Activated CD4-positive, alpha-beta T cell treated with anti-CD3 and anti-CD28 coated beads, Interleukin-2, amount 10 ng/mL, durations not matched to agents 24 days and 14 days (primary cell): ENCODE data around the gene NKAIN2. TPM values are rescaled to one million over a fixed set of nuclear protein-coding genes. Genes with fewer than 3 reads are reported as not detected.

Experiments
- DNase-seq: peaks from one replicate; pipeline ENCODE4 v3.0.0; 2022
- H3K27ac Mint-ChIP-seq: one replicate; pipeline ENCODE4 v1.8.0; 2022; ENCODE audit warnings: mild to moderate bottlenecking, mixed read lengths
- H3K27me3 Mint-ChIP-seq: one replicate; pipeline ENCODE4 v1.8.0; 2022; ENCODE audit warnings: mixed read lengths
- H3K36me3 Mint-ChIP-seq: one replicate; pipeline ENCODE4 v1.8.0; 2022; ENCODE audit warnings: low read depth, mild to moderate bottlenecking, mixed read lengths
- H3K4me1 Mint-ChIP-seq: one replicate; pipeline ENCODE4 v1.8.0; 2021; ENCODE audit warnings: mixed read lengths
- H3K4me3 Mint-ChIP-seq: one replicate; pipeline ENCODE4 v1.8.0; 2022; ENCODE audit warnings: mild to moderate bottlenecking, moderate library complexity, mixed read lengths
- H3K9me3 Mint-ChIP-seq: one replicate; pipeline ENCODE4 v1.8.0; 2021; ENCODE audit warnings: mixed read lengths
- intact Hi-C: fragments of 100-400 bp; cut with micrococcal nuclease; formaldehyde crosslinking; loops from one replicate; pipeline ENCODE4 v1.15.1; 2023
- total RNA-seq: library from RNA; stranded (reverse); gene quantifications from 2 replicates; pipeline ENCODE4 v1.2.3, GENCODE V29; 2022

NKAIN2 gene
- total RNA-seq, 1 donor from 2014 or later = not detected

DNA sequence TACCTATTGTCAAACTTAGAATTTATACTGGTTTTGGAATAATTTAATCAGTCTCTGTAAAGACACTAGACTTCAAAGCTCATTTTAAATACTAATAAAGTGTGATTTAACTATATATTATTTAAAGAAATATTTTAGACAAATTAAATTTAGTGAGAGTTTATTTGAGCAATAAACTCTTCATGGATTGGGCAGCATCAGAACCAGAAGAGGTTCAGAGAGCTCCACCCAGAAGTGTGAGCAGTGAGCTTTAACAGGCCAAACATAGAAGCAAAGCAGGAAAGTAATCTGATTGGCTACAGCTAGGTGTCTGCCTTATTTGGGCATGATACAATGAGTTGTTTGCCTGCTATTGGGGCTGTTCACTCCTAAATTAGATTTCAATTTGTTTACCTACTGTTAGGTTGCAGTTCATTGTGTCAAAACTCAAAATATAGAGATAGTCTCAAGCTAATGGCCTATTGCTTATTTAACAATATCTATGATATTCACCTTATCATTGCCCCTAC, 803.5 kb downstream of the NKAIN2 start:
- Mint-ChIP-seq H3K36me3 (no peaks in the 10 kb centered on the region), H3K27me3 (no peaks in the 10 kb centered on the region), H3K9me3 (no peaks in the 10 kb centered on the region), H3K27ac (no peak overlapping the region), H3K4me1 (no peaks in the 10 kb centered on the region), H3K4me3 (no peak overlapping the region)
- no peak for DNase-seq
- intact Hi-C loops = no loop called here

DNA sequence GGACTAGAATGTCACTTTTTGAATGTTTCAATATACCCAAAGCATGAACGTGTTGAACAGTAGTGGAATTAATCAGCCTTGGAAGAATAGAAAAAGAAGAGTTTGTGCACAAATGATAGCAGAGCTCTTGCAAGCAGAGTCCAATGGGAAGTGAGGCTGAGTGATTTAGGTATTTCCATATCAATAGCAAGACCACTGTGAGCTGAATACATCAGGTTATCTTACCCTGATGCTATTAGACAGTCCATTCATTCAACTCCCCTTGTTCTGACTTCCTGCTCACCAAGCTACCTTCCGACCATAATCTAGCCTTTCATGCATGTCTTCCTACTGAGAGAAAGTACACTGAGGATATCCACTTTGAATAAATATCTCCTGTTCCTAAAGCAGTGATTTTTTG, 809.4 kb downstream of the NKAIN2 start:
- Mint-ChIP-seq H3K27ac (no peak overlapping the region), H3K36me3 (no peaks in the 10 kb centered on the region), H3K4me3 (no peak overlapping the region), H3K27me3 (no peaks in the 10 kb centered on the region), H3K4me1 (no peaks in the 10 kb centered on the region), H3K9me3 (no peaks in the 10 kb centered on the region)
- intact Hi-C loops = no loop called here
- no peak for DNase-seq

DNA sequence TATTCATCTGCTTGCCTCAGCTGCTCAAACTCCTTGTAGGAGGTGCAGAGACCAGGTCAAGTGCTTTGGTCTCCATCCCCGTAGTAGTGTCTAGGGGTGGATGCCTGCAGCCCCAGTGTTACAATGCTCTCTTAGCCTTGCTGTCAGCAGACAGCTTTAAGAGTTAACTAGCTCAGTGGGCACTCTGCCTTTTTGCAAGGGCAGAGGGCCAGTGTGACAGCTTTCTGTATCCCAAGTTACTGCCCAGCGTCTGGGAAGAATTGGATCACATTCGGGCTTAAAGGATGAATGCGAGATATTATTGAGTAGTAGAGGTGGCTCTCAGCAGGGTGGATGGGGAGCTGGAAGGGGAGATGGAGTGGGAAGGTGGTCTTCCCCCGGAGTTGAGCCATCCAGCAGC, 818.7 kb downstream of the NKAIN2 start:
- Mint-ChIP-seq H3K9me3 (no peaks in the 10 kb centered on the region), H3K27me3 (no peaks in the 10 kb centered on the region), H3K4me1 (no peaks in the 10 kb centered on the region), H3K36me3 (no peaks in the 10 kb centered on the region), H3K27ac (no peak overlapping the region), H3K4me3 (no peak overlapping the region)
- intact Hi-C loops = no loop called here
- DNase-seq = no peak

DNA sequence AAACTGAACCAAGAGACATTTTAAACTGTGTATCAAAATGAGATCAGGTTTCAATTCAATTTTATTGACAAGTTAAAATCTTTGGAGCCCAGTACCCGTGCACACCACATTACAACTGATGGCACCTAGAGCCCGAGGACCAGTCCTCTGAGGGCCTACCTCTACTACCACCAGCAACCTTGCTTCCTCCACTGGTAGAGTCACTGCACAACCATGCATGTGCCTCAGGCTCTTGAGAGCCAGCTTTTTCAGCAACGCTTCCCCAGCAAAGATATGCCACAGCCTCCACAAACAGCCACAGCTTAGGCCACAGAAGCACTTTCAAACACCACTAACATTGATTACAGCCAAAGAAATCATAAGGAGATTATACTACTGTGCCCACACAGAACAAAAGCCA, 830.0 kb downstream of the NKAIN2 start:
- no peak overlapping the region for H3K27ac Mint-ChIP-seq
- intact Hi-C loops = no loop called here
- no peak overlapping the region for H3K4me3 Mint-ChIP-seq
- no peaks in the 10 kb centered on the region for H3K9me3 Mint-ChIP-seq
- no peak for DNase-seq
- no peaks in the 10 kb centered on the region for H3K27me3 Mint-ChIP-seq
- no peaks in the 10 kb centered on the region for H3K36me3 Mint-ChIP-seq
- no peaks in the 10 kb centered on the region for H3K4me1 Mint-ChIP-seq

DNA sequence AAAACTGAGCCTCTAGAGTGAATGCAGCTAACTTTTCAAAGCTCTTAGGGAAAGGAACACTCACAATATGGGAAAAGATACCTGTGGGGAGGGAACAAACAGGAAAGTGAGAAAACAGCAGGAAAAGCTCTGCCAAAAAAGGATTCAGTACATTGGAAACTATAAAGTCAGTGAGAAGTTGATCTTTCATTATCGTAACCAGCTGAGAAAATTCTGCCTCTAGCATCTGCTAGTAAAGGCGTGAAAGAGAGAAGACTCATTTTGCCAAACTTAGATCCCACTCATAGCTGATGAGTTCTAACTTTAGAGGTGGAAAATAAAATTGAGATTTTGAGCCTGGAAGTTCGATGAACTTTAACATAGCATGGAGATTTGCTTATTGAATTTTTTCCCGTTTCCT, 836.8 kb downstream of the NKAIN2 start:
- H3K4me1 Mint-ChIP-seq = no peaks in the 10 kb centered on the region
- no peaks in the 10 kb centered on the region for H3K27me3 Mint-ChIP-seq
- intact Hi-C loops = no loop called here
- H3K9me3 Mint-ChIP-seq = no peaks in the 10 kb centered on the region
- no peak overlapping the region for H3K4me3 Mint-ChIP-seq
- H3K27ac Mint-ChIP-seq = no peak overlapping the region
- no peak for DNase-seq
- H3K36me3 Mint-ChIP-seq = no peaks in the 10 kb centered on the region

DNA sequence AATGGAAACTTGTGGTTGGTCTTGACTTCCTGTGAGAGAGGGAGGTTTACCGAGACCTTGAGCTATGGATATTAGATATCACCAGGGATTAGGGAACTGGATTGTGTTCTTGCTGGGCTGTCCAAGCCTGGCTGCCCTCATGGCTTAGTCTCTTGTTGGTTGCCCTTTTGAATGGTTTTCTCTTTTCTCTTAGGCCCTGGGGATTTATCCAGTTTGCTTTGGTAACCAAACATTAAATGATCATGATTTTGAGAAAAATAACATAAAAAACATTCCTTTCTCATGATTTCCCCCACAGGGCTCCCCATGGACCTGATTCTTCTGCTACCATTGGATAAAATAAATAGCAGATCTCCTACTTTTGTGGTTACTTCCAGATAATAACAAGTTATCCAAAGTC, 852.2 kb downstream of the NKAIN2 start:
- no peak for DNase-seq
- Mint-ChIP-seq H3K36me3 (no peaks in the 10 kb centered on the region), H3K4me1 (no peaks in the 10 kb centered on the region), H3K27ac (no peak overlapping the region), H3K4me3 (no peak overlapping the region), H3K27me3 (no peaks in the 10 kb centered on the region), H3K9me3 (no peaks in the 10 kb centered on the region)
- intact Hi-C loops = no loop called here

DNA sequence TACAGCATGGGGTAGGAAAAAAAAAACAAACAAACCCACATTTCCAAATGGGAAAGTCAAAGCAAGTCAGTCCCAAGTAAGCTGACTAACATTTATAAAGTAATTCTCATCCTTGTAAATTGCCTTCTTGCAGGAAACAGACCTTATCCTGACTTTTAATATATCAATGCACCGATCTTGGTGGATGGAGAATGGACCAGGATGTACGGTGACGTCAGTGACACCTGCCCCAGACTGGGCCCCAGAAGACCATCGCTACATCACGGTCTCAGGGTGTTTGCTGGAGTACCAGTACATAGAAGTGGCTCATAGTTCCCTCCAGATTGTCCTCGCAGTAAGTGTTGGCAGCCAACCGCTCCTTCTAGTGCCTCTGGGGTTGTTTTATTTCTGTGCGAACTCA, 854.4 kb downstream of the NKAIN2 start:
- Mint-ChIP-seq H3K9me3 (no peaks in the 10 kb centered on the region), H3K27me3 (no peaks in the 10 kb centered on the region), H3K36me3 (no peaks in the 10 kb centered on the region), H3K4me3 (no peak overlapping the region), H3K27ac (no peak overlapping the region), H3K4me1 (no peaks in the 10 kb centered on the region)
- intact Hi-C loops = no loop called here
- no peak for DNase-seq

DNA sequence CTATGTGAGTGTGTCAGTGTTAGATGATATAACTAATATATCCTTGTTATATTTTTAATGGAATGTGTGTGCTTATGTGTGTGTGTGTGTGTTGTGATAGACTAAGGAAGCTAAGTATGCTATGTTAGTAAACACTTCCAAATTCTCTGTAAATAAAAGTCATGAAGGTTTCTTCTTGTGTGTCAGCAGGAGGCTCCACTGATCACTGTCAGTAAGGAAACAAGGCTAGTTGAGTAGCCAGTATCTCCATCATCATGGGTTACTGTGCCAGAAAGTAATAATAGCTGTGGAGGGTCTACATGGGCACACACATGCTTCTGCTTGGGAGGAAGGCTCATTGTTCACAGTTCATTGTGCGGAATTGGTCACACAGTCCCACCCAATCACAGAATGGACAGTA, 855.8 kb downstream of the NKAIN2 start:
- H3K27me3 Mint-ChIP-seq = no peaks in the 10 kb centered on the region
- H3K4me3 Mint-ChIP-seq = no peak overlapping the region
- intact Hi-C loops = no loop called here
- H3K9me3 Mint-ChIP-seq = no peaks in the 10 kb centered on the region
- DNase-seq = no peak
- no peak overlapping the region for H3K27ac Mint-ChIP-seq
- H3K4me1 Mint-ChIP-seq = no peaks in the 10 kb centered on the region
- no peaks in the 10 kb centered on the region for H3K36me3 Mint-ChIP-seq

DNA sequence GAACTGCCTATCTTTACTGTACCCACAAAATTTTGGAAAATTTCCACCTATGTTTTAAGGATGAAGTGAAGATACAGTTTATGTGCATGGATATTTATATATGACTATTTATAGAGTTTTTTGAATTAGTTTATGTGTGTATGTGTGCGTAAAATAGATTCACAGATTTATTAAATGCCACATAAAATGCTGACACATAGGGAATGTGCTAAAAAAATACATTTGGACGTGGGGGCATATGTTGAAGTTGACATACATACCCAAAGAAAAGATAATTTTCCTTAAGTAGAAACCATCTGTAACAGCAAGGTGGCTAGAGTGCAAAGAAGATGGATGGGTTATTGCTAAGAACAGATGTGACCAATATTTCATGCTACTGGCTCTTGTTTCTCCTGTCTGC, 856.5 kb downstream of the NKAIN2 start:
- intact Hi-C loops = no loop called here
- no peak overlapping the region for H3K27ac Mint-ChIP-seq
- no peaks in the 10 kb centered on the region for H3K27me3 Mint-ChIP-seq
- DNase-seq = no peak
- no peak overlapping the region for H3K4me3 Mint-ChIP-seq
- H3K9me3 Mint-ChIP-seq = no peaks in the 10 kb centered on the region
- no peaks in the 10 kb centered on the region for H3K4me1 Mint-ChIP-seq
- H3K36me3 Mint-ChIP-seq = no peaks in the 10 kb centered on the region

DNA sequence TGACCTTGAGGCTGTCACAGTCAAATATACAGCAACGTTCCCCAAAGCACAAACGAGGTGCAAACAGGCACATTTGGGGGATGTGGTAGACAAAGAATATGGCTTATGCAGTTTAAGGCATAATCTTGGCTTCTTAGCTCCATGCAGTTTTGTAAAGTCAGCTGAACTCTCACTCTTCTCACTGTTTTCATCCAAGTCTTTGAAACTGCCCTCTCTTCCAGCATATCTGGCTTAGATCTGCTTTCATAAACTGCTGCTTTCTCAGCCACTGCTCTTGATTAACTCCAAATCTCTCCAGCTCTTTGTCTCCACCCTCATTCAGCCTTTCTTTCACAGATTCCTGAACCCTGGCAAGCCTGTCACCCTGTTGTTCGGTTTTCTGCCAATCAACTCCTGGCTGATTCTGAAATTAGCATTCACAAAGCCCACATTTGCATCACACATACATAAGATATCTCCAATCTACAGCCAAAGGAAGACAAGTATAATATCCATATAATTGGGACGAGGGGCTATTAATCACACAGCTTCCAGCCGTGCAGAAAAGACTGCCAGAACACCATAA, 857.5 kb downstream of the NKAIN2 start:
- H3K27me3 Mint-ChIP-seq = no peaks in the 10 kb centered on the region
- no peaks in the 10 kb centered on the region for H3K9me3 Mint-ChIP-seq
- H3K4me1 Mint-ChIP-seq = no peaks in the 10 kb centered on the region
- no peaks in the 10 kb centered on the region for H3K36me3 Mint-ChIP-seq
- intact Hi-C loops = no loop called here
- no peak overlapping the region for H3K27ac Mint-ChIP-seq
- H3K4me3 Mint-ChIP-seq = no peak overlapping the region
- no peak for DNase-seq

DNA sequence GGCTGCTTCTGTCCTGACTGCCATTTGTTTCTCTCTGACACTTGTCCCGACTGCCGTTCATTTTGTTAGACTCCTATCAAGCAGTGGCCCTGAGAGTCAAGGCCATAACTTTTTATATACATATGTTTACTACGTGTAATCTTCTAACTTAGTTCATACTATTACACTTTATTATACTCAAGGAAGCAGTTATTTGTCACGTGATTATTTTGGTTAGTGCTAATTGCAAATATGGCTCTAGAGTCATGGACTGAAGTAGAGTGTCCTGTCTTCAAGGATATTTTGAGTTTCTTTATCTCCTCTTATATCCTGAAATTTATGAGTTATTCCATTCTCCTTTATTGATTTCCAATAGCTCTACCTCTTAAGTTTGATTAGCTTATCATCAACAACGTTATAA, 864.4 kb downstream of the NKAIN2 start:
- H3K27ac Mint-ChIP-seq = no peak overlapping the region
- H3K4me3 Mint-ChIP-seq = no peak overlapping the region
- intact Hi-C loops = no loop called here
- DNase-seq = no peak
- no peaks in the 10 kb centered on the region for H3K4me1 Mint-ChIP-seq
- no peaks in the 10 kb centered on the region for H3K27me3 Mint-ChIP-seq
- H3K36me3 Mint-ChIP-seq = no peaks in the 10 kb centered on the region
- no peaks in the 10 kb centered on the region for H3K9me3 Mint-ChIP-seq

DNA sequence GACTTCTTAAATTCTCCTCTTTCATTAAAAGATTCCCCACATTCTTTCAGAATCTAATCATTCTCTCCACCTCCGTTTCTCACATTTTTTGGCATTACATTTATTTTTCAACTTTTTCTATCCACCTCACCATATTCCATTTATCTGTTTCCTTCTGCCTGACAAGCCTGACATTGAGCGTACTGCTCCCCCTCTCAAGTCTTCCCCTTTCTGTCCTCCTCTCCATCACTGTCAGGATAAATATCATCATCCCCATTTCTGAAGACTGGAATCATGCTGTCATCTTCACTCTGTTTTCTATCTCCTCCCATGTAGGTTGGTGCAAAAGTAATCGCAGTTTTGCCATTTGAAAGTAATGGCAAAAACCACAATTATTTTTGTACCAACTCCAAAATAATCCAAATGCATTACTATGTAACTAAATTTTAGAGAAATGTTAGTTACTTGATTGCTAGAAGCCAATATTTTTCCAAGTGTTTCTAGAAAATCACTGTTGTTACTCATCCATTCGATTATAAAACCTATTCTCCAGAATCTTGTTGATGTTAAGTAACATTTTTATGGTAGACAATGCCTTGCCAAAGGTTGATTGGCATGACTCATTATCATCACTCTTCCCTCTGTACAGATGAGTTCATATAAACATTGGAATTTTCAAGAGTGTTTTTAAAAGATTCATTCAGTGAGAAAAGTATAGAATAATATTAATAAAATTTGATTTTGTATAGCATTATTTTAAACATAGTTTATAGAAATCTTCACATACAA, 866.2 kb downstream of the NKAIN2 start:
- no peaks in the 10 kb centered on the region for H3K9me3 Mint-ChIP-seq
- H3K4me3 Mint-ChIP-seq = no peak overlapping the region
- no peak for DNase-seq
- H3K4me1 Mint-ChIP-seq = no peaks in the 10 kb centered on the region
- no peaks in the 10 kb centered on the region for H3K27me3 Mint-ChIP-seq
- H3K27ac Mint-ChIP-seq = no peak overlapping the region
- intact Hi-C loops = no loop called here
- no peaks in the 10 kb centered on the region for H3K36me3 Mint-ChIP-seq

DNA sequence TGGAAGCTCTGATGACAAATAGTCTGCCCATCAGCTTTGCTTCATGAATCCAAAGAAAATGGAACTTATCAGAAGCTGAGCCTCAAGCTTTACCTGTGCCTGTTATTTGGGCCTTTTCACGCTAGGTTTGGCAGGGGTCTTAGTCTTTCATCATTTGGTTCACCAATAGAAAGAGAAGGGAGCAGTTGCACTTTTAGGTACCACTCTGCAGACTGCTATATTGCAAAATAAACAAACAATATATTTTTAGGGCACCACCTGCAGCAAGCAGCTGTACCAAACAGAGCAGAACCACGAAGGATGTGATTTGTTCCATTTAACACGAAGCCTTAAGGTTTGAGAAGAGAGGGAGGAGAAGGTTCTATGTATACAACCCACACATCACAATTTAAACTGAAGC, 867.1 kb downstream of the NKAIN2 start:
- H3K4me1 Mint-ChIP-seq = no peaks in the 10 kb centered on the region
- H3K4me3 Mint-ChIP-seq = no peak overlapping the region
- H3K27me3 Mint-ChIP-seq = no peaks in the 10 kb centered on the region
- DNase-seq = no peak
- H3K36me3 Mint-ChIP-seq = no peaks in the 10 kb centered on the region
- H3K9me3 Mint-ChIP-seq = peaks cover 1% of the 10 kb centered on the region
- no peak overlapping the region for H3K27ac Mint-ChIP-seq
- intact Hi-C loops = no loop called here

DNA sequence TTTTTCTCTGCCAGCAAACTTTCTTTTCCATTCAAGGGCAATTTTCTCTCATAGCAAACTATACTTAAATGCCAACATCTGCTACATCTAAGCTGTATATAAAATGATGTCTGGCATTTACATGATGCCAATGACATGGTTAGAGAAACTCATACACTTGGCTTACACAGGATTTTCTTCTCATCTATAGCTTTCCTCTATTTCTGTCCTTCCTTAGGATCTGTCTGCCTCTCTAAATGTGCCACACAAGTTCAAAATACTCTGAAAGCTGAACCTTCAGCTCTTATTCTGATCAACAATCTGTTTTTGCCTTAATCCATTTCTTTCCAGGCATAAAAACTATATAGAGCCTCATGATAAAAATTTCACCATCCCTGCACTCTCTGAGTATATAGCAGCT, 867.7 kb downstream of the NKAIN2 start:
- Mint-ChIP-seq H3K27ac (no peak overlapping the region), H3K36me3 (no peaks in the 10 kb centered on the region), H3K27me3 (no peaks in the 10 kb centered on the region), H3K4me1 (no peaks in the 10 kb centered on the region), H3K9me3 (peaks cover 5% of the 10 kb centered on the region), H3K4me3 (no peak overlapping the region)
- DNase-seq = no peak
- intact Hi-C loops = no loop called here

DNA sequence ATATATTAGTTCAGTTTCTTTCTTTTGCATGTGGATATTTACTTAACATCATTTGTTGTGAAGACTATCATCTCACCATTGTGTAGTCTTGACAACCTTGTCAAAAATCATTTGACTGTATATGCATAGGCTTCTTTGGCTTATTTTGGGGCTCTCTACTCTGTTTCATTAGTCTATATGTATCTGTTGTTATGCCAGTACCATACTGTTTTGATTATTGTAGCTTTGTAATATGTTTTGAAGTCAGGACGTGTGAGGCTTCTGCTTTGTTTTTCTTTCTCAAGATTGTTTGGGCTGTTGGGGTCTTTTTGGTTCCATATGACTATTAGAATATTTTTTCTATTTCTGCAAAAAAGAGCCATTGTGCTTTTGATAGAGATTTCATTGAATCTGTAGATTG, 870.4 kb downstream of the NKAIN2 start:
- H3K36me3 Mint-ChIP-seq = no peaks in the 10 kb centered on the region
- H3K4me1 Mint-ChIP-seq = no peaks in the 10 kb centered on the region
- DNase-seq = no peak
- H3K4me3 Mint-ChIP-seq = no peak overlapping the region
- peaks cover 9% of the 10 kb centered on the region for H3K9me3 Mint-ChIP-seq
- intact Hi-C loops = no loop called here
- H3K27ac Mint-ChIP-seq = no peak overlapping the region
- H3K27me3 Mint-ChIP-seq = no peaks in the 10 kb centered on the region
